ENCODE data around the gene NFKBIB.
"Not testable (repeated sequence)": the region's sequence is repeated elsewhere in the genome, so short reads cannot be mapped to it uniquely, and the experiment has no call there.

NFKBIB gene

DNA sequence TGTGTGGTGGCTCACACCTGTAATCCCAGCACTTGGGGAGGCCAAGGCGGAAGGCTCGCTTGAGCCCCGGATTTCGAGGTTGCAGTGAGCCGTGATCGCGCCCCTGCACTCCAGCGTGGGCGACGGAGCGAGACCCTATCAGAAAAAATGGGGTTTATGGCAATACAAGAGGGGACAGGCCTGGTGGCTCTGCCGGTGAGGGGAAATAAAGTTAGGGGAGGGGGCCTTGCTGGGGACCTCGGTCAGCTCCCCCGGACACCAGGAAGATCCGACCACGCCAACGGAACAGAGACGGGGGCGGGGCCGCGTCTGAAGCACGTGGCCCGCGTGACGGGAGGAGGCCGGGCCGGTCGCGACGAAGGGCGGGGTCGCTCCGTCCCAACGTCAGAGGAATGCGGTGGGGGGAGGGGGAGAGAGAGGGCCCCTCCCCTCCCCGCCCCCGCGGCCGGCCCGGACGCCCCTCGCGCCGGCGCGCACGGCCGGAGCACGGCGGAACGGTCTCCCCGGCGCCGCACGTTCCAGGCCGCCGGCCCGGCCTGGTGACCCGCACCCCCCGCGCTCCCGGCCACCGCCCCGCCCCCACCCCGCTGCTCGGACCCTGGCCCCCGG, 48.0 kb upstream of the NFKBIB start:
- Histone ChIP-seq H3K4me3 (ENCODE audit: low read depth in 1 of 2, low read length in 2 of 2) (peak overlapping the region; percentile 71 to 78), H4K20me1 (ENCODE audit: insufficient read depth, low read length) (peaks cover 24% of the 10 kb centered on the region), H3K79me2 (ENCODE audit: insufficient read depth, low read length) (peaks cover 35% of the 10 kb centered on the region), H3K4me2 (ENCODE audit: insufficient read depth, low read length) (peak overlapping the region; percentile 92), H3K36me3 (ENCODE audit: insufficient read depth, low read length) (peaks cover 24% of the 10 kb centered on the region), H3K9me3 (ENCODE audit: insufficient read depth, low read length, severe bottlenecking) (no peaks in the 10 kb centered on the region), H3K27ac (ENCODE audit: low read length) (peak overlapping the region; percentile 93), H3K27me3 (ENCODE audit: insufficient read depth, low read length, poor library complexity) (no peaks in the 10 kb centered on the region), H2AFZ (ENCODE audit: low read depth, low read length) (peak overlapping the region; percentile 80), H3K9ac (ENCODE audit: low read depth, low read length) (peak overlapping the region; percentile 82), H3K4me1 (ENCODE audit: insufficient read depth, low read length) (peaks cover 43% of the 10 kb centered on the region)
- TF ChIP-seq, protein P1, sequence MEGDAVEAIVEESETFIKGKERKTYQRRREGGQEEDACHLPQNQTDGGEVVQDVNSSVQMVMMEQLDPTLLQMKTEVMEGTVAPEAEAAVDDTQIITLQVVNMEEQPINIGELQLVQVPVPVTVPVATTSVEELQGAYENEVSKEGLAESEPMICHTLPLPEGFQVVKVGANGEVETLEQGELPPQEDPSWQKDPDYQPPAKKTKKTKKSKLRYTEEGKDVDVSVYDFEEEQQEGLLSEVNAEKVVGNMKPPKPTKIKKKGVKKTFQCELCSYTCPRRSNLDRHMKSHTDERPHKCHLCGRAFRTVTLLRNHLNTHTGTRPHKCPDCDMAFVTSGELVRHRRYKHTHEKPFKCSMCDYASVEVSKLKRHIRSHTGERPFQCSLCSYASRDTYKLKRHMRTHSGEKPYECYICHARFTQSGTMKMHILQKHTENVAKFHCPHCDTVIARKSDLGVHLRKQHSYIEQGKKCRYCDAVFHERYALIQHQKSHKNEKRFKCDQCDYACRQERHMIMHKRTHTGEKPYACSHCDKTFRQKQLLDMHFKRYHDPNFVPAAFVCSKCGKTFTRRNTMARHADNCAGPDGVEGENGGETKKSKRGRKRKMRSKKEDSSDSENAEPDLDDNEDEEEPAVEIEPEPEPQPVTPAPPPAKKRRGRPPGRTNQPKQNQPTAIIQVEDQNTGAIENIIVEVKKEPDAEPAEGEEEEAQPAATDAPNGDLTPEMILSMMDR (IDR thresholded peaks at IDR 0.05; ENCODE audit: borderline replicate concordance, extremely low read depth, low read length, poor library complexity, severe bottlenecking): no peak
- TF ChIP-seq EZH2 (IDR thresholded peaks at IDR 0.05; ENCODE audit: borderline replicate concordance, low read depth, low read length, severe bottlenecking): no peak
- peak; percentile 90 for DNase-seq
- ATAC-seq (ENCODE audit: insufficient read depth, low read depth): no peak

DNA sequence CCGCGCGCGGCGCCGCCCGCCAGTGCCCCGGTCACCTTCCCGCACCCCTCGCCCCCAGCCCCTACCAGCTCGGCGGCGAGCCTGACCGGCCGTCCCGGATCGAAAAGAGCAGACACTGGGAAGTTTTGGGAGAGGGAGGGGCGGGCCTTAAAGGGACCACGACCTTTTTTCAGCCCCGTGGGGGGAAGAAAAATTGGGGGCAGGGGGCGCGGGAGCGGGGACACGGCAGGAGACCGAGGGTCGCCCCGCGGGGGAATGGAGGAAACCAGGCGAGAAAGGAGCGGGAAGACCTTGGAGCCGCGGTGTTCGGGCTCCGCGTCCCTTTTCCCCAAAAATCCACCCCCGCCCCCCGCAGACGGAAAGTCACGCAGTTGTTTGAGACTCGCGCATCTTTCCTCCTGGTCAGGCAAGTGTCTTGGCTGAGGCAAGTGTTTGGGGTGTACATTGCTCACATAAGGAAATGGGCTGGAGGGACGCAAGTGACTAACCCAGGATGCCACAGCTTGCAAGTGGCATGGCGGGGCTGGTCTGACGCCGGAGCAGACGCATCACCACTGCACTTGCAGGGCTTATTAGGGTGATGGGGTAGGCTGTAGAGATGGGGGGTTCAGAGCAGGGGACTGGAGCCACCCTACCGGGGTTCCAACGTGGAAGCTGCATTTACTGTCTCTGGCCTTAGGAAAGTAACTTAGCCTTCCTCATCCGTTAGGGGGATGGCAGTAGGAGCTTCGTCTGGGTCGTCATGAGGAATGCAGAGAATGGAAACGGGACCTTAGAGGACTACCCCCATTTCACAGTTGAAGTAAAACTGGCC, 47.3 kb upstream of the NFKBIB start:
- no peak for ATAC-seq (ENCODE audit: insufficient read depth, low read depth)
- H3K9me3 ChIP-seq (ENCODE audit: insufficient read depth, low read length, severe bottlenecking): no peaks in the 10 kb centered on the region
- TF ChIP-seq, protein P1 (IDR thresholded peaks at IDR 0.05; ENCODE audit: borderline replicate concordance, extremely low read depth, low read length, poor library complexity, severe bottlenecking): no peak
- TF ChIP-seq EZH2 (IDR thresholded peaks at IDR 0.05; ENCODE audit: borderline replicate concordance, low read depth, low read length, severe bottlenecking): no peak
- no peaks in the 10 kb centered on the region for H3K27me3 ChIP-seq (ENCODE audit: insufficient read depth, low read length, poor library complexity)
- peak overlapping the region; percentile 80 for H2AFZ ChIP-seq (ENCODE audit: low read depth, low read length)
- H3K79me2 ChIP-seq (ENCODE audit: insufficient read depth, low read length): peaks cover 28% of the 10 kb centered on the region
- H3K9ac ChIP-seq (ENCODE audit: low read depth, low read length): peak overlapping the region; percentile 82
- H3K4me3 ChIP-seq (ENCODE audit: low read depth in 1 of 2, low read length in 2 of 2): peak overlapping the region; percentile 71 to 78
- peak overlapping the region; percentile 92 for H3K4me2 ChIP-seq (ENCODE audit: insufficient read depth, low read length)
- peak; percentile 51 for DNase-seq
- peaks cover 17% of the 10 kb centered on the region for H3K36me3 ChIP-seq (ENCODE audit: insufficient read depth, low read length)
- H3K27ac ChIP-seq (ENCODE audit: low read length): peak overlapping the region; percentile 93
- peaks cover 36% of the 10 kb centered on the region for H3K4me1 ChIP-seq (ENCODE audit: insufficient read depth, low read length)
- peaks cover 17% of the 10 kb centered on the region for H4K20me1 ChIP-seq (ENCODE audit: insufficient read depth, low read length)

DNA sequence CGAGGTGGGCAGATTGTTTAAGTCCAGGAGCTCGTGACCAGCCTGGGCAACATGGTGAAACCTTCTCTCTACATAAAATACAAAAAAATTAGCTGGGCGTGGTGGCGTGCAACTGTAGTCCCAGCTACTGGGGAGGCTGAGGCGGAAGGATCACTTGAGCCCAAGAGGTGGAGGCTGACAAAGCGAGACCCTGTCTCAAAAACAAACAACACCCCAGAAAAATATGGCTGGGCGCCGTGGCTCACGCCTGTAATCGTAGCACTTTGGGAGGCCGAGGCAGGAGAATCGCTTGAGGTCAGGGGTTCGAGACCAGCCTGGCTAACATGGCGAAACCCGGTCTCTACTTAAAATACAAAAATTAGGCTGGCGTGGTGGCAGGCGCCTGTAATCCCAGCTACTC, 46.6 kb upstream of the NFKBIB start:
- H2AFZ ChIP-seq (ENCODE audit: low read depth, low read length): peak overlapping the region; percentile 80
- H3K4me2 ChIP-seq (ENCODE audit: insufficient read depth, low read length): peak overlapping the region; percentile 92; the same call in 1 of the 2 replicates
- peaks cover 20% of the 10 kb centered on the region for H3K79me2 ChIP-seq (ENCODE audit: insufficient read depth, low read length)
- H3K4me1 ChIP-seq (ENCODE audit: insufficient read depth, low read length): peaks cover 28% of the 10 kb centered on the region
- ATAC-seq (ENCODE audit: insufficient read depth, low read depth) (no peak), DNase-seq (no peak)
- no peak overlapping the region for H3K27ac ChIP-seq (ENCODE audit: low read length)
- H3K27me3 ChIP-seq (ENCODE audit: insufficient read depth, low read length, poor library complexity): no peaks in the 10 kb centered on the region
- H3K9me3 ChIP-seq (ENCODE audit: insufficient read depth, low read length, severe bottlenecking): no peaks in the 10 kb centered on the region
- H3K36me3 ChIP-seq (ENCODE audit: insufficient read depth, low read length): peaks cover 9% of the 10 kb centered on the region
- H4K20me1 ChIP-seq (ENCODE audit: insufficient read depth, low read length): peaks cover 9% of the 10 kb centered on the region
- TF ChIP-seq, protein P1 (IDR thresholded peaks at IDR 0.05; ENCODE audit: borderline replicate concordance, extremely low read depth, low read length, poor library complexity, severe bottlenecking): no peak
- TF ChIP-seq EZH2 (IDR thresholded peaks at IDR 0.05; ENCODE audit: borderline replicate concordance, low read depth, low read length, severe bottlenecking): no peak
- H3K9ac ChIP-seq (ENCODE audit: low read depth, low read length): peak overlapping the region; percentile 82
- peak overlapping the region in 1 of 2 experiments; percentile 78; a peak in 1 of 4 replicates for H3K4me3 ChIP-seq (ENCODE audit: low read depth in 1 of 2, low read length in 2 of 2)

DNA sequence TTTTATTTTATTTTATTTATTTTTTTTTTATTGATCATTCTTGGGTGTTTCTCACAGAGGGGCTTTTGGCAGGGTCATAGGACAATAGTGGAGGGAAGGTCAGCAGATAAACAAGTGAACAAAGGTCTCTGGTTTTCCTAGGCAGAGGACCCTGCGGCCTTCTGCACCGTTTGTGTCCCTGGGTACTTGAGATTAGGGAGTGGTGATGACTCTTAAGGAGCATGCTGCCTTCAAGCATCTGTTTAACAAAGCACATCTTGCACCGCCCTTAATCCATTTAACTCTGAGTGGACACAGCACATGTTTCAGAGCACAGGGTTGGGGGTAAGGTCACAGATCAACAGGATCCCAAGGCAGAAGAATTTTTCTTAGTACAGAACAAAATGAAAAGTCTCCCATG, 44.8 kb upstream of the NFKBIB start:
- not testable (repeated sequence) for H3K27me3 ChIP-seq (ENCODE audit: insufficient read depth, low read length, poor library complexity); H3K9ac ChIP-seq (ENCODE audit: low read depth, low read length); H2AFZ ChIP-seq (ENCODE audit: low read depth, low read length); H3K79me2 ChIP-seq (ENCODE audit: insufficient read depth, low read length); DNase-seq; H3K36me3 ChIP-seq (ENCODE audit: insufficient read depth, low read length); H4K20me1 ChIP-seq (ENCODE audit: insufficient read depth, low read length); H3K4me2 ChIP-seq (ENCODE audit: insufficient read depth, low read length); ATAC-seq (ENCODE audit: insufficient read depth, low read depth); H3K4me3 ChIP-seq (ENCODE audit: low read depth in 1 of 2, low read length in 2 of 2); H3K9me3 ChIP-seq (ENCODE audit: insufficient read depth, low read length, severe bottlenecking); H3K27ac ChIP-seq (ENCODE audit: low read length)
- H3K4me1 ChIP-seq (ENCODE audit: insufficient read depth, low read length): peaks cover 19% of the 10 kb centered on the region

DNA sequence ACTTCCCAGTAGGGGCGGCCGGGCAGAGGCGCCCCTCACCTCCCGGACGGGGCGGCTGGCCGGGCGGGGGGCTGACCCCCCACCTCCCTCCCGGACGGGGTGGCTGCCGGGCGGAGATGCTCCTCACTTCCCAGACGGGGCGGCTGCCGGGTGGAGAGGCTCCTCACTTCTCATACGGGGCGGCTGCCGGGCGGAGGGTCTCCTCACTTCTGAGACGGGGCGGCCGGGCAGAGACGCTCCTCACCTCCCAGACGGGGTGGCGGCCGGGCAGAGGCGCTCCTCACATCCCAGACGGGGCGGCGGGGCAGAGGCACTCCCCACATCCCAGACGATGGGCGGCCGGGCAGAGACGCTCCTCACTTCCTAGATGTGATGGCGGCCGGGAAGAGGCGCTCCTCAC, 44.0 kb upstream of the NFKBIB start:
- not testable (repeated sequence) for ATAC-seq (ENCODE audit: insufficient read depth, low read depth); H3K9ac ChIP-seq (ENCODE audit: low read depth, low read length)

More for the DNA sequence above, 44.0 kb upstream of the NFKBIB start:
- H4K20me1 ChIP-seq (ENCODE audit: insufficient read depth, low read length); H3K9me3 ChIP-seq (ENCODE audit: insufficient read depth, low read length, severe bottlenecking); H3K4me2 ChIP-seq (ENCODE audit: insufficient read depth, low read length); H3K27ac ChIP-seq (ENCODE audit: low read length); H3K4me3 ChIP-seq (ENCODE audit: low read depth in 1 of 2, low read length in 2 of 2); H3K27me3 ChIP-seq (ENCODE audit: insufficient read depth, low read length, poor library complexity); H2AFZ ChIP-seq (ENCODE audit: low read depth, low read length); DNase-seq; H3K36me3 ChIP-seq (ENCODE audit: insufficient read depth, low read length); H3K79me2 ChIP-seq (ENCODE audit: insufficient read depth, low read length): not testable (repeated sequence)
- H3K4me1 ChIP-seq (ENCODE audit: insufficient read depth, low read length): peaks cover 19% of the 10 kb centered on the region
